Endothelial cell of umbilical vein (primary cell): ENCODE measurements around the gene MPEG1.

Experiments
- CTCF ChIP-seq, 2 donors: IDR thresholded peaks; 1 replicate in 1 of 2; 2 replicates in 1 of 2; pipeline ENCODE4 v1.5.1; 2011; ENCODE audit warnings: low read length in 2 of 2, mild to moderate bottlenecking in 2 of 2, moderate library complexity in 2 of 2, control low read depth in 1 of 2, inconsistent platforms in 1 of 2, low read depth in 1 of 2; ENCODE audit not compliant: insufficient read depth in 1 of 2; ENCODE audit errors: extremely low read depth in 1 of 2
- EZH2 ChIP-seq: IDR thresholded peaks from 2 replicates; pipeline ENCODE4 v1.6.1; 2012; ENCODE audit warnings: borderline replicate concordance, low read depth, mild to moderate bottlenecking, moderate library complexity, low read length, inconsistent platforms; ENCODE audit not compliant: severe bottlenecking
- FOS ChIP-seq: IDR thresholded peaks from 2 replicates; pipeline ENCODE4 v1.6.1; 2011; ENCODE audit warnings: mild to moderate bottlenecking, low read length, moderate library complexity, borderline replicate concordance; ENCODE audit not compliant: insufficient read depth
- GATA2 ChIP-seq: IDR thresholded peaks from 2 replicates; pipeline ENCODE4 v1.7.0; 2011; ENCODE audit warnings: low read depth, mild to moderate bottlenecking, moderate library complexity, mixed read lengths, low read length; ENCODE audit not compliant: insufficient read length, insufficient read depth
- MYC ChIP-seq: IDR thresholded peaks from one replicate; pipeline ENCODE4 v1.6.1; 2011; ENCODE audit warnings: mild to moderate bottlenecking, low read depth, low read length
- POLR2A ChIP-seq: IDR thresholded peaks from 2 replicates; pipeline ENCODE4 v1.6.1; 2012; ENCODE audit warnings: low read depth, mild to moderate bottlenecking, control low read depth, low read length
- POLR2AphosphoS5 ChIP-seq: IDR thresholded peaks from 2 replicates; pipeline ENCODE4 v1.6.1; 2012; ENCODE audit warnings: low read depth, mild to moderate bottlenecking, control low read depth, low read length, moderate library complexity; ENCODE audit not compliant: insufficient read depth
- TF ChIP-seq, protein P1 (sequence below): IDR thresholded peaks from 2 replicates; pipeline ENCODE4 v1.6.1; 2011; ENCODE audit not compliant: insufficient read depth, insufficient read length

GRCh38 chr11:59198726-59199125 is 14.0 kb downstream of the MPEG1 start:
- TF ChIP-seq GATA2 (no peak), CTCF (IDR thresholded peaks at IDR 0.05; ENCODE audit: extremely low read depth in 1 of 2, insufficient read depth in 1 of 2, low read depth in 1 of 2, low read length in 2 of 2) (no peak), POLR2A (no peak), EZH2 (no peak), POLR2AphosphoS5 (no peak), MYC (no peak), FOS (no peak)
- TF ChIP-seq, protein P1, sequence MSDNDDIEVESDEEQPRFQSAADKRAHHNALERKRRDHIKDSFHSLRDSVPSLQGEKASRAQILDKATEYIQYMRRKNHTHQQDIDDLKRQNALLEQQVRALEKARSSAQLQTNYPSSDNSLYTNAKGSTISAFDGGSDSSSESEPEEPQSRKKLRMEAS, result no peak
